Measurements from ENCODE around the gene EPB41L1. TPM values are rescaled to one million over a fixed set of nuclear protein-coding genes. Genes with fewer than 3 reads are reported as not detected.

Gene EPB41L1
- total RNA-seq, 4 donors from 2014 or later, result 27.7 to 53.8 (median 34.4) TPM

DNA sequence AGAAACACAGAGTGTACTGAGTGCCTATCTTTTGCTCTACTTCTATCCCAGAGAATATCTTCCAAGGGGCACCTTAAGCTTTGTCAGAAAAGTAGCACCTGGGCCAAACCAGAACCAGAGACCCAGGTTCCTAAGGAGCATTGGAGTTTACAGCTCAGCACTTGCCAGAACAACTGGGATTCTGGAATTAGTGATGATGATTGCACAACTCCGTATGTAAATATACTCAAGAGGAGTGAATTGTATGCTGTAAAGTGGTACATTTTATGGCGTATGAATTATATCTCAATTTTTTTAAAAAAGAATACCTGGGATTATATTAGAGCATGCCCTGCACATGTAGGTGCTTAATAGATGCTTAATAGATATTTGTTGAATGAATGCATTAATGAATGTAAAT, 36.2 kb upstream of the EPB41L1 start:
- H3K27ac ChIP-seq (replicated peaks in 1 of 4), result no peak overlapping the region
- TF ChIP-seq EP300 (IDR thresholded peaks at IDR 0.05) (no peak), POLR2AphosphoS5 (IDR thresholded peaks at IDR 0.05) (no peak), POLR2A (IDR thresholded peaks at IDR 0.05; ENCODE audit: low read depth) (no peak)
- TF ChIP-seq, protein P1, sequence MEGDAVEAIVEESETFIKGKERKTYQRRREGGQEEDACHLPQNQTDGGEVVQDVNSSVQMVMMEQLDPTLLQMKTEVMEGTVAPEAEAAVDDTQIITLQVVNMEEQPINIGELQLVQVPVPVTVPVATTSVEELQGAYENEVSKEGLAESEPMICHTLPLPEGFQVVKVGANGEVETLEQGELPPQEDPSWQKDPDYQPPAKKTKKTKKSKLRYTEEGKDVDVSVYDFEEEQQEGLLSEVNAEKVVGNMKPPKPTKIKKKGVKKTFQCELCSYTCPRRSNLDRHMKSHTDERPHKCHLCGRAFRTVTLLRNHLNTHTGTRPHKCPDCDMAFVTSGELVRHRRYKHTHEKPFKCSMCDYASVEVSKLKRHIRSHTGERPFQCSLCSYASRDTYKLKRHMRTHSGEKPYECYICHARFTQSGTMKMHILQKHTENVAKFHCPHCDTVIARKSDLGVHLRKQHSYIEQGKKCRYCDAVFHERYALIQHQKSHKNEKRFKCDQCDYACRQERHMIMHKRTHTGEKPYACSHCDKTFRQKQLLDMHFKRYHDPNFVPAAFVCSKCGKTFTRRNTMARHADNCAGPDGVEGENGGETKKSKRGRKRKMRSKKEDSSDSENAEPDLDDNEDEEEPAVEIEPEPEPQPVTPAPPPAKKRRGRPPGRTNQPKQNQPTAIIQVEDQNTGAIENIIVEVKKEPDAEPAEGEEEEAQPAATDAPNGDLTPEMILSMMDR (IDR thresholded peaks at IDR 0.05), result no peak
- H3K4me1 ChIP-seq, result peaks cover 0 to 3% (median 0%) of the 10 kb centered on the region in 4 donors
- H3K4me3 ChIP-seq, result no peak overlapping the region
- no peak for DNase-seq (ENCODE audit: extremely low spot score)
- H3K9me3 ChIP-seq, result no peaks in the 10 kb centered on the region
- peaks cover 0 to 4% (median 0%) of the 10 kb centered on the region in 4 donors for H3K27me3 ChIP-seq
- 95% methylated on average over 2 of the region's 2 CpGs for WGBS
- intact Hi-C loops (cut with DNase I), result no loop called here
- H3K36me3 ChIP-seq, result no peaks in the 10 kb centered on the region

DNA sequence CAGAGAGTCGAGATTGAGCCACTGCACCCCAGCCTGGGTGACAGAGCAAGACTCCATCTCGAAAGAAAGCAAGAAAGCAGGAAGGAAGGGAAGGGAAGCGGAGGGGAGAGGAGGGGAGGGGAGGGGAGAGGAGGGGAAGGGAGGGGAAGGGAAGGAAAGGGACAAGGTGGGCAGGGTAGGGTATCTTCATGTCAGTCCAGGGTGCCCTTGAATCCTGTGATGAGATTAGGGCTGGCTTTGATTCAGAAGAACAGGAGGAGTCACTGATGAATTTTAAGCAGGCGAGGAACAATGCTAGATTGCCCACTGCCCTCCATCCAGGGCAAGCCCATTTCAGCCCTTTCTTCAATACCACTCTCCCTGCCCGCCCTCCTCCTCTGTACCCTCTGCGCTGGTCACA, 35.0 kb upstream of the EPB41L1 start:
- intact Hi-C loops (cut with DNase I), result no loop called here
- WGBS, result 75% methylated on average over 6 of the region's 6 CpGs

DNA sequence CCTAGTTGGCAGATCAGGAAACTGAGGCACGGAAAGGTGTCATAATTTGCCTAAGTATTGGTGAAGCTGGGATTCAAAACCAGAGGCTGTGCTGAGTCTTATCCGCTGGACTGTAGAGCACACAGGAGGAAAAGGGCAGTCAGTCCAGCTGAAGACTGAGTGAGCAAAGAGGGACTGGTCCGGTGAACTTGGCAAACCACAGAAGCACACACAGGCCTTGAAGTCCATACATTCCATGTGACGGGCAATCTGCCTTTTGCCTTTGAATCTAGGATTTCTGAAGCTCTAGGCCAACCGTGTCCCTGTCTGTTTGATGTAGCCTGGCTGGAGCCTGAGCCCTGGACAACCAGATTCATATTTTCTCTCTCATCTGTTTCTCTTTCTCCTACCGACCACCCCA, 34.3 kb upstream of the EPB41L1 start:
- no peaks in the 10 kb centered on the region for H3K4me1 ChIP-seq
- no peak for TF ChIP-seq POLR2A (IDR thresholded peaks at IDR 0.05; ENCODE audit: low read depth)
- TF ChIP-seq, protein P1 (IDR thresholded peaks at IDR 0.05), result no peak
- TF ChIP-seq EP300 (IDR thresholded peaks at IDR 0.05), result no peak
- TF ChIP-seq POLR2AphosphoS5 (IDR thresholded peaks at IDR 0.05), result no peak
- H3K27ac ChIP-seq (replicated peaks in 1 of 4), result no peak overlapping the region
- H3K36me3 ChIP-seq, result no peaks in the 10 kb centered on the region
- no peaks in the 10 kb centered on the region for H3K27me3 ChIP-seq
- no peak for DNase-seq (ENCODE audit: extremely low spot score)
- intact Hi-C loops (cut with DNase I), result no loop called here
- no peaks in the 10 kb centered on the region for H3K9me3 ChIP-seq
- WGBS, result 85% methylated on average over 6 of the region's 6 CpGs
- no peak overlapping the region for H3K4me3 ChIP-seq

More for the DNA sequence above, 35.0 kb upstream of the EPB41L1 start:
- H3K27ac ChIP-seq (replicated peaks in 1 of 4), result no peak overlapping the region
- no peaks in the 10 kb centered on the region for H3K36me3 ChIP-seq
- no peaks in the 10 kb centered on the region for H3K4me1 ChIP-seq
- no peak overlapping the region for H3K4me3 ChIP-seq
- TF ChIP-seq, protein P1 (IDR thresholded peaks at IDR 0.05), result no peak
- no peaks in the 10 kb centered on the region for H3K9me3 ChIP-seq
- DNase-seq (ENCODE audit: extremely low spot score), result no peak
- H3K27me3 ChIP-seq, result no peaks in the 10 kb centered on the region

DNA sequence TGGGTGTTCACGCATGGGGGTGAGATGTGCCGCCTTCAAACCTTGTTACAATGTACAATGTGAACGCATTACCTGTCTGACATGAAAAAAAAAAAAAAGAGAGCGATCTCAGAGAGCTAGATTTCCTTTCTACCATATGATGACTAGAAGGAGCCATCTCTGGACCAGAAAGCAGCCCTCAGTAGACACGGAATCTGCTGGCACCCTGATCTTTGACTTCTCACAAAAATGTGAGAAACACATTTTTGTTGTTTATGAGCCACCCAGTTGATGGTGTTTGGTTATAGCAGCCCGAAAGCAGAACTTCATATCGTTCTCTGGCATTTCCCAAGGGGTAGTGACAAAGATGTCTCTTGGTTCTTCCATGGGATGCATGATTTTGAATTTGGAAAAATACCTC, 33.5 kb upstream of the EPB41L1 start:
- DNase-seq (ENCODE audit: extremely low spot score), result no peak
- Histone ChIP-seq H3K9me3 (no peaks in the 10 kb centered on the region), H3K36me3 (no peaks in the 10 kb centered on the region), H3K4me1 (no peaks in the 10 kb centered on the region), H3K27ac (replicated peaks in 1 of 4) (no peak overlapping the region), H3K27me3 (no peaks in the 10 kb centered on the region), H3K4me3 (no peak overlapping the region)
- TF ChIP-seq POLR2A (IDR thresholded peaks at IDR 0.05; ENCODE audit: low read depth) (no peak), EP300 (IDR thresholded peaks at IDR 0.05) (no peak), POLR2AphosphoS5 (IDR thresholded peaks at IDR 0.05) (no peak)
- TF ChIP-seq, protein P1 (IDR thresholded peaks at IDR 0.05), result no peak
- WGBS, result 97% methylated on average over 7 of the region's 7 CpGs
- intact Hi-C loops (cut with DNase I), result no loop called here

Measured in esophagus muscularis mucosa (tissue), 4 donors.